Uterus (tissue), 4 donors: ENCODE measurements around the gene PCGF2. TPM values are rescaled to one million over a fixed set of nuclear protein-coding genes. Genes with fewer than 3 reads are reported as not detected.

Experiments
- DNase-seq, 2 donors: peaks; one replicate each; pipeline ENCODE4 v3.0.0-alpha.2; 2019 to 2020
- H3K27ac ChIP-seq, 2 donors: fragments of 200-600 bp; sonication (generic); 1 replicate in 1 of 2; 2 replicates in 1 of 2; pipeline ENCODE4 v1.5.1; 2016 to 2018
- H3K27me3 ChIP-seq, 2 donors: fragments of 200-600 bp; sonication (generic); one replicate each; pipeline ENCODE4 v1.5.1; 2018 to 2019; ENCODE audit warnings: control low read depth in 1 of 2
- H3K36me3 ChIP-seq, 2 donors: fragments of 200-600 bp; sonication (generic); one replicate each; pipeline ENCODE4 v1.5.1; 2019; ENCODE audit warnings: control low read depth in 1 of 2
- H3K4me1 ChIP-seq, 2 donors: fragments of 200-600 bp; sonication (generic); one replicate each; pipeline ENCODE4 v1.5.1; 2018 to 2019; ENCODE audit warnings: control low read depth in 1 of 2
- H3K4me3 ChIP-seq, 2 donors: fragments of 200-600 bp; sonication (generic); 1 replicate in 1 of 2; 2 replicates in 1 of 2; pipeline ENCODE4 v1.5.1; 2018 to 2019; ENCODE audit warnings: mild to moderate bottlenecking in 1 of 2
- H3K9me3 ChIP-seq, 2 donors: fragments of 200-600 bp; sonication (generic); one replicate each; pipeline ENCODE4 v1.5.1; 2019; ENCODE audit warnings: control low read depth in 1 of 2
- POLR2A ChIP-seq, 2 donors: fragments of 450-650 bp; IDR thresholded peaks; one replicate each; pipeline ENCODE4 v1.6.1; 2016; ENCODE audit warnings: antibody characterized with exemption in 2 of 2, mild to moderate bottlenecking in 1 of 2, moderate library complexity in 1 of 2
- intact Hi-C: fragments of 100-400 bp; cut with DNase I; formaldehyde crosslinking; loops from one replicate; pipeline ENCODE4 v1.15.1; 2023; ENCODE audit warnings: low total_unique reads
- total RNA-seq, 4 donors: library from RNA; depleted of rRNA in 3 of 4; stranded (reverse); fragments of >200 nt in 3 of 4; gene quantifications; one replicate each; pipeline versions ENCODE4 v1.1.0 to v1.2.4, GENCODE V29; 2014 to 2023
- TF ChIP-seq, protein P1 (sequence below), 4 experiments: fragments of 200-600 bp in 2 of 4; fragments of 450-650 bp in 2 of 4; sonication (generic) in 2 of 4; IDR thresholded peaks; one replicate each; pipeline ENCODE4 v1.5.1; 2016 to 2019; ENCODE audit warnings: antibody characterized with exemption in 4 of 4, mild to moderate bottlenecking in 2 of 4, moderate library complexity in 1 of 4
- donor health status: DM: yes; HTN: yes; CAD: no.

Gene PCGF2
- total RNA-seq, 4 donors from 2014 or later, result 5.5 to 81.8 (median 16.2) TPM

GRCh38 chr17:38740806-38741205 lies 7.3 kb downstream of the PCGF2 start:
- intact Hi-C loops, result no loop called here
- DNase-seq, result no peak
- Histone ChIP-seq H3K36me3 (no peaks in the 10 kb centered on the region), H3K27ac (no peak overlapping the region), H3K4me1 (peaks cover 4 to 13% of the 10 kb centered on the region in 2 donors), H3K9me3 (no peaks in the 10 kb centered on the region), H3K27me3 (no peaks in the 10 kb centered on the region), H3K4me3 (no peak overlapping the region)
- no peak for TF ChIP-seq POLR2A (IDR thresholded peaks at IDR 0.05)
- TF ChIP-seq, protein P1, sequence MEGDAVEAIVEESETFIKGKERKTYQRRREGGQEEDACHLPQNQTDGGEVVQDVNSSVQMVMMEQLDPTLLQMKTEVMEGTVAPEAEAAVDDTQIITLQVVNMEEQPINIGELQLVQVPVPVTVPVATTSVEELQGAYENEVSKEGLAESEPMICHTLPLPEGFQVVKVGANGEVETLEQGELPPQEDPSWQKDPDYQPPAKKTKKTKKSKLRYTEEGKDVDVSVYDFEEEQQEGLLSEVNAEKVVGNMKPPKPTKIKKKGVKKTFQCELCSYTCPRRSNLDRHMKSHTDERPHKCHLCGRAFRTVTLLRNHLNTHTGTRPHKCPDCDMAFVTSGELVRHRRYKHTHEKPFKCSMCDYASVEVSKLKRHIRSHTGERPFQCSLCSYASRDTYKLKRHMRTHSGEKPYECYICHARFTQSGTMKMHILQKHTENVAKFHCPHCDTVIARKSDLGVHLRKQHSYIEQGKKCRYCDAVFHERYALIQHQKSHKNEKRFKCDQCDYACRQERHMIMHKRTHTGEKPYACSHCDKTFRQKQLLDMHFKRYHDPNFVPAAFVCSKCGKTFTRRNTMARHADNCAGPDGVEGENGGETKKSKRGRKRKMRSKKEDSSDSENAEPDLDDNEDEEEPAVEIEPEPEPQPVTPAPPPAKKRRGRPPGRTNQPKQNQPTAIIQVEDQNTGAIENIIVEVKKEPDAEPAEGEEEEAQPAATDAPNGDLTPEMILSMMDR (IDR thresholded peaks at IDR 0.05), result no peak

- H3K4me1 ChIP-seq, result peaks cover 4 to 13% of the 10 kb centered on the region in 2 donors
These were observed 8.1 kb downstream of the PCGF2 start for GRCh38 chr17:38740044-38740443.

GRCh38 chr17:38739305-38739704 lies 8.8 kb downstream of the PCGF2 start:
- Histone ChIP-seq H3K36me3 (no peaks in the 10 kb centered on the region), H3K4me3 (no peak overlapping the region), H3K27ac (no peak overlapping the region), H3K9me3 (no peaks in the 10 kb centered on the region), H3K4me1 (peaks cover 4 to 13% of the 10 kb centered on the region in 2 donors), H3K27me3 (no peaks in the 10 kb centered on the region)
- intact Hi-C loops, result loop anchor here (5.0 kb wide), 1 partner anchor 62 kb away; no protein-coding TSS in a partner anchor
- TF ChIP-seq, protein P1 (IDR thresholded peaks at IDR 0.05), result no peak
- TF ChIP-seq POLR2A (IDR thresholded peaks at IDR 0.05), result no peak
- DNase-seq, result no peak

More at GRCh38 chr17:38740044-38740443, 8.1 kb downstream of the PCGF2 start:
- no peaks in the 10 kb centered on the region for H3K36me3 ChIP-seq
- no peak for DNase-seq
- no peaks in the 10 kb centered on the region for H3K9me3 ChIP-seq
- no peak for TF ChIP-seq POLR2A (IDR thresholded peaks at IDR 0.05)
- TF ChIP-seq, protein P1 (IDR thresholded peaks at IDR 0.05), result no peak
- no peak overlapping the region for H3K27ac ChIP-seq
- intact Hi-C loops, result no loop called here
- H3K27me3 ChIP-seq, result no peaks in the 10 kb centered on the region
- no peak overlapping the region for H3K4me3 ChIP-seq

GRCh38 chr17:38738686-38739085 lies 9.4 kb downstream of the PCGF2 start:
- TF ChIP-seq, protein P1 (IDR thresholded peaks at IDR 0.05), result no peak
- TF ChIP-seq POLR2A (IDR thresholded peaks at IDR 0.05), result no peak
- Histone ChIP-seq H3K27me3 (no peaks in the 10 kb centered on the region), H3K36me3 (no peaks in the 10 kb centered on the region), H3K27ac (no peak overlapping the region), H3K9me3 (no peaks in the 10 kb centered on the region), H3K4me1 (peaks cover 4 to 13% of the 10 kb centered on the region in 2 donors), H3K4me3 (no peak overlapping the region)
- no peak for DNase-seq
- intact Hi-C loops, result loop anchor here (5.0 kb wide), 1 partner anchor 61 kb away; no protein-coding TSS in a partner anchor

GRCh38 chr17:38738007-38738662 lies 10.0 kb downstream of the PCGF2 start:
- H3K27ac ChIP-seq, result no peak overlapping the region
- H3K4me3 ChIP-seq, result no peak overlapping the region
- intact Hi-C loops, result loop anchor here (5.0 kb wide), 1 partner anchor 61 kb away; no protein-coding TSS in a partner anchor
- DNase-seq, result no peak
- TF ChIP-seq, protein P1 (IDR thresholded peaks at IDR 0.05), result no peak
- no peak for TF ChIP-seq POLR2A (IDR thresholded peaks at IDR 0.05)
- H3K36me3 ChIP-seq, result no peaks in the 10 kb centered on the region
- H3K27me3 ChIP-seq, result no peaks in the 10 kb centered on the region
- H3K9me3 ChIP-seq, result no peaks in the 10 kb centered on the region
- peaks cover 4 to 13% of the 10 kb centered on the region in 2 donors for H3K4me1 ChIP-seq
